HG02759 (cell line): ENCODE measurements around the gene SNX14.
"Not testable (repeated sequence)": the region's sequence is repeated elsewhere in the genome, so short reads cannot be mapped to it uniquely, and the experiment has no call there.

Experiments used
- ATAC-seq: cut with Tn5 transposase; IDR thresholded peaks from one replicate; pipeline ENCODE4 v1.9.1; 2021; ENCODE audit warnings: mild to moderate bottlenecking, moderate library complexity; ENCODE audit not compliant: unreplicated experiment

The SNX14 gene

GRCh38 chr6:85593438-85594196 is at the start of gene SNX14:
SNX14 (minus strand) TSS chr6:85593858; CDS start chr6:85593718, 140 bp downstream.
- peak; percentile 91 for ATAC-seq

GRCh38 chr6:85642774-85643536 is 49.3 kb upstream of the SNX14 start, which contains the start of gene SYNCRIP:
SYNCRIP (minus strand) TSS chr6:85642886; CDS start chr6:85641439, 1,447 bp downstream.
- peak; percentile 69 for ATAC-seq

GRCh38 chr6:85641897-85642773 is 48.5 kb upstream of the SNX14 start:
- ATAC-seq: no peak

- ATAC-seq: no peak
Measured at GRCh38 chr6:85641522-85641896, 47.9 kb upstream of the SNX14 start.

- ATAC-seq: no peak
Measured at GRCh38 chr6:85640821-85641220, 47.2 kb upstream of the SNX14 start.

GRCh38 chr6:85637579-85637978 is 43.9 kb upstream of the SNX14 start:
- no peak for ATAC-seq

DNA sequence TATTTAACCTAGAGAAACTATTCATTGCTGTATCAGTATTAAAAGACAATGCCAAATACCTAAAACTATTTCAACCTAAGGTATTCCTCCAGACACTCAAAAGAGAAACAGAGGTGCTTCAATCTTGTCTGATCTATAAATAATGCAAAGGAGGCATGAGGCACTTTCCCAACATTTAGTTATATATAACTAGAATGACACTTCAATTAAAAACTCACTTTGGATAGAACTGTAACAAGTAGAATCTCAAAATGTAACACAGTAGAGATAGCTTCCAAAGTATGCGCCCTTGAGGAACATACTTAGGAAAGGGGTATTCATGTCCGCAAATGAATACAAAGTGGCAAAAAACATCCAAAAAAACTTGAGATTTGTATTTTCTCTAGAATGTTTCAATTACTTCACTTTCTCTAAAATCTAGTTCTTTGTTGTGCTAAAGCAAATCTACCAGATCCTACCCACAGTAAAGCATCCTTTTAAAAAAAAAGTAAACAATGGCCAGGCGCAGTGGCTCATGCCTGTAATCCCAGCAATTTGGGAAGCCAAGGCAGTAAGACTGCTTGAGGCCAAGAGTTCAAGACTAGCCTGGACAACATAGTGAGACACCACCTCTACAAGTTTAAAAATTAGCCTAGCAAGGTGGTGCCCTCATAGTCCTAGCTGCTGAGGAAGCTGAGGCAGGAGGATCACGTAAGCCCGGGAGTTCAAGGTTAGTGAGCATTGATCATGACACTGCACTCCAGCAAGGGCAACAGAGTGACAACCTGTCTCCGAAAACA is 38.7 kb upstream of the SNX14 start:
- no peak for ATAC-seq

GRCh38 chr6:85631117-85631516 is 37.5 kb upstream of the SNX14 start:
- ATAC-seq: not testable (repeated sequence)

DNA sequence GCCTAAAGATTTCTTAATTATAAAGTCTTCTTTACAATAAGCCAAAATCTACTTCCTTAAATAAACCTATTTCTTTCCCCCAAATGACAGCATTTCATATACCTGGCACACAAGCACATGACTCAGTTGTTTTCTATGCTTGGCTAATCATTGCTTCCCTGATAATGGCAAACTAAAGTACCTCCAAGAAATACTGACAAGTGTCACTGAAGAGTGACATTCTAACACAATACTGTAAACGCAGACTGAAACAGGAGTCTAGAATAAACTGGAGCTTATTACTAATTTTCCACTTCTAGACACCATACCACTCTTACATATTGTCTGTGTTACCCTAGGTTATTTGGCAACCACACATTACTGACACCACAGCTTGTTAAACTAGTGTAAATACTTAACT is 34.7 kb upstream of the SNX14 start:
- no peak for ATAC-seq

GRCh38 chr6:85620308-85620707 is 26.6 kb upstream of the SNX14 start:
- no peak for ATAC-seq

DNA sequence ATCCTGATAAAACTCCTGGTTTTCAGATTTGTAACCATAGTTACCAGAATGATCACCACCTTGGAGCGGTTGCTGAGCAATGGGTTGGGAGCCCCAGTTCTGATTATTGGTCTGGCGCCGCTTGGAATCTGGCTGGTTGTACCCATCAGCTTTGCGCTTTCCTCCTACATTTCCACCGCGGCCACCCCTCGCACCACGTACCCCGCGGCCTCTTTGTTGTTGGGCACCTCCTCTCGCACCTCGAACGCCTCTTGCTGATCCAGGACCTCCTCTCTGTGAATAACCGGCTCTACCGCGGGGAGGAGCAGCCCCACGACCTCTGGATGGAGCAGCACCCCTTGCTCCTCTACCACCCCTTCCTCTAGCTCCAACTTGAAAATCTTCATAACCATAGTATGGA is 21.1 kb upstream of the SNX14 start:
- no peak for ATAC-seq

DNA sequence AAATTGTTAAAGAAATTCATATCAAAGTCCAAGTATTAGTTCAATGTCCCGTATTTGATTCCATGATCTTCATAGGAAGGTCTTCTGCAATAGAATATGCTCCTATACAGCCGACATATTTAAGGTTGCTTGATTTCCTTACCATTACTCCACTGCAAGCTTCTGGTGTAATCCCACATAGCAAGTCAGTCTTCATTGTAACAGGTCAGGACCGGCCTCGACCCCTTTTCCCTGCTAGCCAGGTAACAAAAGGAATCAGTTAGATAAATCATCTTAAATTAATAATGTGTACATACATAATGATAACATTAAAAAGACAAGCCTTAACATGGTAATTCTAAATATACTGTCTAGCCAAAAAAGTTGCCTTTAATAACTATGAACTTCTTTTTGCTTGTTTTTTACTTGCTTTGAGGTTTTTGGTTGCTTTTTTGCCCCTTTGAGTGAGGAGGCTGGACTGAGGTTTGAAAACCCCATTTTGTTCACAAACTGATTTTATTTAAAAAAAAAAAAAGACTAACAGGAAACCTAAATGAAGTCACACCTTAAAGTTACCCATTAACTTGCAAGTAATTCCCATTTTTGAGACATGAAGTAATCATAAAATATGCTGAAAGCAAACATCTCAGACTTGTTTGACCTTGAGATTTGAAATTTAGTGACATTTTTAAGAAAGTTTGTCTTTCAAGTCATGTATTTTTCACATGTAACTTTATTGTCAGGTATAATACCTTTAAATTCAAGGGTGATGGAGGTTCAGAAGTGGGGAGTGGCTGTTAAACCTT is 19.2 kb upstream of the SNX14 start:
- no peak for ATAC-seq

GRCh38 chr6:85610182-85610895 is 16.7 kb upstream of the SNX14 start:
- no peak for ATAC-seq

DNA sequence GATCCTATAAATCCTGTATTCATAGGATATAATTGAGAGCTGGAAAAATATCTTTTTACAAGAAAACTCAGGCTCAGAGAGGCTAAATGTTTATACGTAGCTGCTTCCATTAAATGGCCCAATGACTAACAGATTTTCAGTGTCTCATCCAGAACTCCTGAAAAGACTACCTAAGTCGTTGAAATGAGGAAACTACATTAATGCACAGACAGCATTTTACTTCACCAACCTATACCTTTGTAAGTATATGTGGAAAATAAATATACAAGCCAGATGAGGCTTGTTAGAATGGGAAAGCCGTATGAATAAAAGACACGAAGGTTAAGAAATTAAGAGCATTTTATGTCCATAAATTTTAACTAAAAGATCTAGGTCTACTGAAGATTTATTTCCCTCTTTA is 8.4 kb upstream of the SNX14 start:
- no peak for ATAC-seq

DNA sequence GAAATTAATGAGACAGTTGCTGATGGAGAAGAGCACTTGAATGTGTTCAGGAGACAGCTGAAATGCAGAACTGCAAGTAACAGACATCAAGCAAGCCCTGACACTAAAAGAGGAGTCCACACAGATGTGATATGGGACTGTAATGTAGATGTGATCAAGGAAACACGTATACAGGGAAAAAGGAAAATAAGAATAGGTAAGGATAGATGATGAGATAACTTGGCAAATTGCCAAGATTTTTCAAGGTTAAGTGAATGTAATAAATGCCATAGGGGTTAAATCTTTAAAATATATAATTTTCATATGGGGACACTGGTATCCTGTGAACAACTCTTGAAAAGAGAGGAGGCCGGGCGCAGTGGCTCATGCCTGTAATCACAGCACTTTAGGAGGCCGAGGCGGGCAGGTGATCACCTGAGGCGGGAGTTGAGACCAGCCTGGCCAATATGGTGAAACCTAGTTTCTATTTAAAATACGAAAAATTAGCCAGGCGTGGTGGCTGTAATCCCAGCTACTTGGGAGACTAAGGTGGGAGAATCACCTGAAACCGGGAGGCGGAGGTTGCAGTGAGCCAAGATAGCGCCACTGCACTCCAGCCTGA is 7.2 kb upstream of the SNX14 start:
- ATAC-seq: no peak

GRCh38 chr6:85594197-85594930 is 706 bp upstream of the SNX14 start:
- peak; percentile 4 for ATAC-seq

- ATAC-seq: no peak
Measured at GRCh38 chr6:85592033-85592432, 1.6 kb downstream of the SNX14 start.

- no peak for ATAC-seq
Measured at GRCh38 chr6:85591207-85591606, 2.5 kb downstream of the SNX14 start.
